Astrocyte of the hippocampus (primary cell): ENCODE results near the gene SEZ6.
"Not testable (repeated sequence)": the region's sequence is repeated elsewhere in the genome, so short reads cannot be mapped to it uniquely, and the experiment has no call there.

Experiments
- DNase-seq: peaks from one replicate; pipeline ENCODE4 v3.0.0; 2011; ENCODE audit warnings: low read depth, low spot score

The SEZ6 gene

GRCh38 chr17:28935744-28936460, 69.9 kb downstream of the SEZ6 start:
- no peak for DNase-seq

- not testable (repeated sequence) for DNase-seq
Observed at GRCh38 chr17:28934508-28934907, 71.3 kb downstream of the SEZ6 start.

DNA sequence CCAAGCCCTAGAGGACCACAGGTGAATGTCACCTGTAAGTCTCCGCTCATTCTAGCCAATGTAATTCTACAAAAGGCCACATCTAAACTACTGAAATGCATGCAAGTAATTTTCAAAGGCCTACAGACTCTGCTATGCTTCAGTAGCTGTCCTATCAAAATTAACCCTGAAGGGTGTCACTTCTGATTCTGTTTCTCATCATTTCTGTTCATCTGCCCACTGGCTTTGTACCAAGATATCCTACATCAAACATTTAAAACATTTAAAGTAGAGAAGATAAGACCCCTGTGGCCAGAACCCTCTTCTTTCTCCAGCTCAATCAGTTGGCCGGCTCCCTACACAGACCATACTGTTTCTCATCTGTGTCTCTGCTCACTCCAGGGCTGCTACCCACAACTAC, 76.0 kb downstream of the SEZ6 start:
- no peak for DNase-seq

- no peak for DNase-seq
Observed at GRCh38 chr17:28928061-28928460, 77.8 kb downstream of the SEZ6 start.

- DNase-seq: no peak
Observed at GRCh38 chr17:28926786-28927185, 79.0 kb downstream of the SEZ6 start.

DNA sequence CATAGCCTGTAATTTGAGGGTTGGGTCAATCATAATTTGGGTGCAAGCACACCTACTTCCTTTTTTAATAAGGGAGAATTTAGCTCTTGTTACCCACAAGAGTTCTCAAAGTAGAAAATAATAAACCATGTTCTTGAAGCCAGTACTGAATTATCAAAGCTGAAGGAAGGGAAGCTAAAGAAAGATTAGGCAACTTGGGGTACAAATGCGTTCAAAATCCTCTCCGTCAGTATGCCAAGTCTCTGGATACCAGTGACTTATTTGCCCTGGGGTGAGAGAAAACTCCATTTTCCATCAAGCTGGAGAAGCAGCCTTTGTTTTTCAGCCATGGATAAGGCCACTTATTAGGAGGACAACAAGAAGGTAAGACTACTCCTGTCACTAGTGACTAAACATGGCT, 79.5 kb downstream of the SEZ6 start:
- no peak for DNase-seq

GRCh38 chr17:28925912-28926365, 79.9 kb downstream of the SEZ6 start:
- DNase-seq: peak; percentile 69

DNA sequence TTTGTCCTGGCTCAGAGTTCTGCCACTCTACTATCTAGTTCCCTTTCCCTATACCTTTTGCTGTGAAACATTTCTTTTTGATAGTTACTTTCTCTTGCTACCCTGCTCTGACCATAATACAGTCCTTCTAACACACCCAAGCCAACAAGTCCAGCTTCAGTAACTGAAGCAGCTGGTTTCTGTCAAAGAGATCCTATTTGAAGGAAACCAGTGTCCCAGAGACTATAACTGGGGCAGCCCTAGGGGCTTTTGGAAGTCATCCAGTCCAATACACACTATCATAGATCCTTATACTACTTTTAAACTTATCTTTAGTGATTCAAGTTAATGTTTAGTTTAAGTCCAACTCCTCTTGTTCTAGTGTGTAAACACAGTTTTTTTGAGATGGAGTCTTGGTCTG, 85.6 kb downstream of the SEZ6 start:
- DNase-seq: no peak

- DNase-seq: no peak
Observed at GRCh38 chr17:28918295-28918694, 87.5 kb downstream of the SEZ6 start.

- no peak for DNase-seq
Observed at GRCh38 chr17:28917465-28917864, 88.4 kb downstream of the SEZ6 start.

- no peak for DNase-seq
Observed at GRCh38 chr17:28917029-28917428, 88.8 kb downstream of the SEZ6 start.

GRCh38 chr17:28916302-28916934, 89.4 kb downstream of the SEZ6 start:
- DNase-seq: peak; percentile 56

GRCh38 chr17:28912938-28913333, 92.9 kb downstream of the SEZ6 start:
- no peak for DNase-seq

DNA sequence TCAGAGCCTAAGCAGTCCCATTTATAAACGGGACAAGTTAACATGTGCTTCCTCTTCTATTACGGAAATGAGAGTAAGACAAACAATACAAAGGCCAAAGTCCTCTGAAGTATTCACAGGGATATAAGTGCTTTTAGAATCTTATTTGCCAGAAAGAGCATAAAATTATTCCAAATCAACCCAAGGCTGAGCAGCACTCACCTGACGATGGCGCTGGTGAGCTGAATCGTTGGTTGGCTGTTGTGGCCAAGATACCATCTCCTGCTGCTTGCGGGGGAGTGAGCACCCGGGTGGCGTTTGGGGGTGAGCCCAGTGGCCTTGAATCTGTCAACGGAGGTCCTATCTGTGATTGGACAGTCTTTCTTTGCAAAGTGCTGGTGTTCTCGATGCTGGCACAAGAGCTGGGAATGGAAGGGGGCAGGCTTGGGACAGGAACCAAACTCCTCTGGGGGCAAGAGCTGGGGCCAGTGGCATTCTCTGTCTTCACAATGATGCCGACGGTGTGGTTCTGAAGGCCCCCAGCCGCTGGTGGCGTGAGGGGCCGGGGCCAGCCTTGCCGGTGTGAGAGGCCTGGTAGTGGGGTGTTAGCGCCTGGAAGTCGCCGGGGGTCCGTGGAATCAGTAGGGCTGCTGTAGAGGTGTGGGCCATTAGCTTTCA, 93.4 kb downstream of the SEZ6 start:
- DNase-seq: no peak

DNA sequence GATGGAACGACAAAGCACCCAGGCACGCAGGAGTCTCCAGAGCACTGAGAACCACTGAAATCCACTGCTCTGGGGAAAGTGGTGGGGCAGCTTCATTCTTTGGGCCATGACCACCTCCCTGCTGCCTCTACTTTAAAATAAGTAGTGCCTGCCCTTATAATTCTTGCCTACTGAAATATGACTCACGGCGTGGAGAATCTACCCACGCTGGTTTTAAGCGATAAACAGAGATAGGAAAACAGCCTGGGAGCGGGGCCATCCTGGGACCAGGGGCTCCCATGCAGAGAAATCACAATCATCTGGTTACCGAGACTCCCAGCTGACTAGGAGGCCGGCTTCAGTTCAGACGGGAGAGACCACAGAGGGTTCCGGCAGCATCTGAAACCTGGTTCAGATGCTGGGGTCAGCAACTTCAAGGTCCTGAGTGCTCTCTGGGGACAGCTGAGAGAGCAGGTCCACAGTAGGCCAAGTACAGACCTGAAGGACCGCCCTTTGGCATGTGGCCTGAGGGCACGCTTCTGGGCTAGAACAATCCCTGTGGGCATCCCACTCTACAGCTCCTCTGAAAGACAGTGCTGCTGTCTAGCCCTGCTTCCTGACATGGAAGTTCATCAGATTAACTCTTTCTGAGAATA, 94.3 kb downstream of the SEZ6 start:
- no peak for DNase-seq

DNA sequence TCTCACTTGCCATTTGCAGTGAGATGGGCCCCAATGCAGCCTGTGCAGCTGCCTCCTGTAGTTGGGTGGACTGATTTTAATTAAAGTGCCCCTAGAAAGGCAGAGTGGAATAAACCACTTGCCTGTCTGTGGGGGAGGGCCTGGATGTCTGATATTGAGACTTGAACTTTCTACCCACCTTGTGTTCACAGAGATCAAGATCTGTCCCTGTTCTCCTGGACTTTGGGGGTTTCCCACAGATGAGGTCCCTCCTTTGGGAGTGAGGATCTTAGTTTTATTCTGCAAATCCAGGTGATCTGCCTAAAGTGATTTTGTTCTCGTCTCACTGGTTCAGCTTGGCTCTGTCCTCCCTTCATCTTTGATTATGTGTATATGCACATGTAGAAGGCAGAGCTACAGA, 95.3 kb downstream of the SEZ6 start:
- no peak for DNase-seq

GRCh38 chr17:28908640-28909167, 97.1 kb downstream of the SEZ6 start:
- DNase-seq: peak; percentile 84

DNA sequence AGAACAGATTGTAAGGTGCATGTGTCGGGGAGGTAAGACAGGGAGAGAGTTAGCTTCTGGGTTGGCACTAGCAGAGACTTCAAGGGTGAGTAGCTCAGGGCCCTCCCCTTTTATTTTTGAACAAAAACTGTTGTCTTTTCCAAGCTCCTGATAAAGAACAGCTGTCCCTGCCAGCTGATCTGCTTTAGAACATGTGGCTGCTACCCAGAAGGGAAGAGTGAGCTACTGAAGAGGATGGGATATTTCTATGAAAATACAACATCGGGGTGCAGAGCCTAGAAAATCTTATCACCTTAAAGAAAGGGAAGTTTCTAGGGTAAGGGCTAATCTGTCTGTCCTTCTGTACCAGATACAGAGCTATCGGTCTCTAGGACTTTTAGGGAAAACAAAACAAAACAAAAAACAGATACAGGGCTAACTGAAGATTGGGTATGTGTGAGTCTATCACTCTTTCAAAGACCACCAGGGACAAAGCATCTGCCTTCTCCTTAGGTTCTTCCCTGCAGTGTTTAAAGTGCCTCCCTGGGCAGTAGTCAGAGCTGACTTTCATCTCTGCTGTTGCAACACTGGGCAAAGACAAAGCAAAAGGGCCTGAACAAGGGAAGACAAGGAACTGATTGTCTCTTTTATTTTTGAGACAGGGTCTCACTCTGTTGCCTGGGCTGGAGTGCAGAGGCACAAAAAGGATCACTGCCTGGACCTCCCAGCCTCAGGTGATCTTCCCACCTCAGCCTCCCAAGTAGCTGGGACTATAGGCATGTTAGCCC, 97.9 kb downstream of the SEZ6 start:
- DNase-seq: no peak

DNA sequence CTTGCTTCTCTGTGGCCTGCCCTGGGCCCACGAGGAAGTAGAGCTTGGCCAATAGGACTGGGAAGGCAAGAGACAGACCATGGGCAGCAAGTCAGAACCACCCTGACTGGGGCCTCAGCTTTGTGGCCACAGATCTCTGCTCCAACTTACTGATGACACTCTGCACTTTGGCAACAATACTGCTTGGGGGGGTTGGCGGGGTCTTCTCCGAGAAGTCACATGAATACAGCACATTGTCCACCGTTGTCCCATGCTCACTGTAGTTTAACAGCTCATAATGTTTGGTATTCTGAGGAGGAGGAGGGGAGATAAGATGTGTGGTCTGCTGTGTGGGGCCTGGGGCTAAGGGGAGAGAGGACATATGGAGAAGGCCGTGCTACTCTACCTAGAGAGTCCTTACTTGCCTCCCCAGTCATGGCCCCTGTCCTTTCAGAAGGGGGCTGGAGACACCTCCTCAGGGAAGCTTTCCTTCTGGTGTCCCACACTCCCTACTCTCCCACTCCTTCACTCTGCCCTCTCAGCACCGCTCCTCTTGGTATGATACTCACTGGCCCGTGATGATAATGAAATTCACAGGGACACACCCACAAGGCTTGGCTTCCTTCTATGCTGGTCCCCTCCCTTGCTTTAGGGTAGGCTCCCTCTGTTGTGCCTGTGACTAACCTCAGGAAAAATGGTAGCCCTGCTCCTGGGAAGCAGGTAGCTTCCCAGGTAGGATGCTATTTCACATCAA, 99.0 kb downstream of the SEZ6 start:
- DNase-seq: no peak

- DNase-seq: no peak
Observed at GRCh38 chr17:28906276-28906675, 99.6 kb downstream of the SEZ6 start.
